GM12878 (cell line): ENCODE measurements around the gene LRP5.

ENCODE experiments used
- CBX5 ChIP-seq: sonication (generic); IDR thresholded peaks from 2 replicates; pipeline ENCODE4 v1.6.1; 2016; ENCODE audit warnings: low read depth, moderate library complexity, mild to moderate bottlenecking, inconsistent platforms
- CTCF ChIP-seq, 3 experiments: IDR thresholded peaks in 2 of 3; conservative IDR thresholded peaks in 1 of 3; 2 replicates each; pipeline ENCODE4 v1.5.1; 2011; ENCODE audit warnings: low read depth in 3 of 3, low read length in 3 of 3, mild to moderate bottlenecking in 3 of 3, control low read depth in 2 of 3, moderate library complexity in 2 of 3, inconsistent platforms in 1 of 3, mixed read lengths in 1 of 3; ENCODE audit not compliant: control insufficient read depth in 2 of 3, insufficient read depth in 1 of 3; ENCODE audit errors: extremely low read depth in 1 of 3
- ELK1 ChIP-seq: IDR thresholded peaks from 2 replicates; pipeline ENCODE4 v1.6.1; 2012; ENCODE audit warnings: low read depth, low read length, improper control_type of control experiment
- REST ChIP-seq: IDR thresholded peaks from 2 replicates; pipeline ENCODE4 v1.6.1; 2012; ENCODE audit warnings: mild to moderate bottlenecking, low read depth, low read length
- SUPT20H ChIP-seq: IDR thresholded peaks from 2 replicates; pipeline ENCODE4 v1.6.1; 2011; ENCODE audit warnings: low read depth, mild to moderate bottlenecking, low read length, moderate library complexity, borderline replicate concordance; ENCODE audit not compliant: control insufficient read depth
- TCF7 ChIP-seq: IDR thresholded peaks from 2 replicates; pipeline ENCODE4 v1.6.1; 2014; ENCODE audit warnings: antibody characterized with exemption, borderline replicate concordance
- USF2 ChIP-seq: IDR thresholded peaks from 2 replicates; pipeline ENCODE4 v1.6.1; 2011; ENCODE audit warnings: low read depth, low read length, improper control_type of control experiment, borderline replicate concordance

- TF ChIP-seq TCF7, result no peak
- TF ChIP-seq REST, result no peak
- no peak for TF ChIP-seq CTCF (IDR thresholded peaks at IDR 0.05 in 2 of 3, conservative IDR thresholded peaks at IDR 0.05 in 1 of 3; ENCODE audit: control insufficient read depth in 2 of 3, extremely low read depth in 1 of 3, insufficient read depth in 1 of 3, low read depth in 3 of 3, low read length in 3 of 3)
- TF ChIP-seq ELK1, result no peak
- no peak for TF ChIP-seq CBX5
- TF ChIP-seq SUPT20H, result no peak
- TF ChIP-seq USF2, result no peak
These were observed 123.9 kb downstream of the LRP5 start for GRCh38 chr11:68436162-68436888.
